SK-N-SH (cell line): Measurements from ENCODE around the gene COL15A1. TPM values are rescaled to one million over a fixed set of nuclear protein-coding genes. Genes with fewer than 3 reads are reported as not detected.

Experiments used
- CTCF ChIA-PET: fragments of 300-600, 350-600 bp; formaldehyde crosslinking; extraction: SDS; loops from one replicate; lab custom pipeline; 2021; lab: Yijun Ruan, JAX
- POLR2A ChIA-PET: fragments of 350-600 bp; sonication (Branson Sonifier 250); formaldehyde crosslinking; extraction: SDS; loops from one replicate; lab custom pipeline; 2020; ENCODE audit warnings: antibody characterized with exemption, inconsistent platforms; lab: Yijun Ruan, JAX
- DNase-seq: peaks from one replicate; pipeline ENCODE4 v3.0.0; 2012
- H2AFZ ChIP-seq: fragments of 200-600 bp; sonication (generic); 2 replicates; pipeline ENCODE4 v1.8.1; 2016; ENCODE audit warnings: antibody characterized with exemption, mild to moderate bottlenecking, low read depth
- H3F3A ChIP-seq: fragments of 200-600 bp; sonication (generic); replicated peaks from 2 replicates; pipeline ENCODE3; 2016; ENCODE audit warnings: antibody characterized with exemption, mild to moderate bottlenecking; ENCODE audit not compliant: insufficient read depth
- H3K27ac ChIP-seq, 2 experiments: fragments of 200-500 bp in 1 of 2; fragments of 200-600 bp in 1 of 2; sonication (Bioruptor generic) in 1 of 2; sonication (generic), shearing (Covaris generic) in 1 of 2; 2 replicates each; pipeline versions ENCODE4 v1.5.1 to v1.6.1; 2014 to 2016; ENCODE audit warnings: low read depth in 2 of 2, inconsistent platforms in 1 of 2, low read length in 1 of 2, mild to moderate bottlenecking in 1 of 2, mixed read lengths in 1 of 2
- H3K27me3 ChIP-seq: fragments of 200-600 bp; sonication (generic), shearing (Covaris generic); 2 replicates; pipeline ENCODE4 v1.6.1; 2016; ENCODE audit warnings: mixed run types; ENCODE audit not compliant: insufficient read depth
- H3K36me3 ChIP-seq, 2 experiments: fragments of 200-500 bp in 1 of 2; fragments of 200-600 bp in 1 of 2; sonication (Bioruptor generic) in 1 of 2; sonication (generic) in 1 of 2; replicated peaks in 1 of 2; 2 replicates each; pipeline versions ENCODE3 to v1.5.1; 2014 to 2016; ENCODE audit warnings: low read length in 1 of 2, mild to moderate bottlenecking in 1 of 2; ENCODE audit not compliant: insufficient read depth in 2 of 2, control insufficient read depth in 1 of 2
- H3K4me1 ChIP-seq, 2 experiments: fragments of 200-500 bp in 1 of 2; fragments of 200-600 bp in 1 of 2; sonication (Bioruptor generic) in 1 of 2; sonication (generic), shearing (Covaris generic) in 1 of 2; 2 replicates each; pipeline versions ENCODE4 v1.5.1 to v1.6.1; 2014 to 2016; ENCODE audit warnings: low read depth in 1 of 2, low read length in 1 of 2, mixed run types in 1 of 2; ENCODE audit not compliant: insufficient read depth in 2 of 2, control insufficient read depth in 1 of 2
- H3K4me2 ChIP-seq: fragments of 200-600 bp; sonication (generic), shearing (Covaris generic); 2 replicates; pipeline ENCODE4 v1.6.1; 2017; ENCODE audit warnings: mixed run types
- H3K4me3 ChIP-seq, 2 experiments: fragments of 200-500 bp in 1 of 2; fragments of 200-600 bp in 1 of 2; sonication (Bioruptor generic) in 1 of 2; sonication (generic), shearing (Covaris generic) in 1 of 2; 2 replicates each; pipeline versions ENCODE4 v1.5.1 to v1.8.1; 2014 to 2016; ENCODE audit warnings: low read depth in 2 of 2, inconsistent platforms in 1 of 2, low read length in 1 of 2, mild to moderate bottlenecking in 1 of 2, mixed read lengths in 1 of 2, moderate library complexity in 1 of 2
- H3K79me2 ChIP-seq: fragments of 200-600 bp; sonication (generic); 2 replicates; pipeline ENCODE4 v1.8.1; 2017; ENCODE audit warnings: mild to moderate bottlenecking; ENCODE audit not compliant: insufficient read depth
- H3K9ac ChIP-seq: fragments of 200-600 bp; sonication (generic); 2 replicates; pipeline ENCODE4 v1.6.1; 2017; ENCODE audit warnings: mixed run types
- H3K9me2 ChIP-seq: fragments of 200-600 bp; sonication (generic); 2 replicates; pipeline ENCODE4 v1.6.1; 2017; ENCODE audit warnings: mixed run types
- H3K9me3 ChIP-seq: fragments of 200-600 bp; sonication (generic); 2 replicates; pipeline ENCODE4 v1.6.1; 2017; ENCODE audit warnings: mixed run types, mild to moderate bottlenecking, moderate library complexity
- H4K20me1 ChIP-seq: fragments of 200-600 bp; sonication (generic); 2 replicates; pipeline ENCODE4 v1.6.1; 2017; ENCODE audit warnings: mild to moderate bottlenecking, mixed run types; ENCODE audit not compliant: insufficient read depth
- CHD2 ChIP-seq: fragments of 150-350 bp; IDR thresholded peaks from 2 replicates; pipeline ENCODE4 v1.6.1; 2018; ENCODE audit warnings: low read length; ENCODE audit not compliant: partially characterized antibody
- CTCF ChIP-seq: fragments of 200-600 bp; sonication (generic); IDR thresholded peaks from 2 replicates; pipeline ENCODE4 v1.6.1; 2017; ENCODE audit warnings: antibody characterized with exemption, mild to moderate bottlenecking, moderate library complexity
- EP300 ChIP-seq, 2 experiments: IDR thresholded peaks; 2 replicates each; pipeline versions ENCODE4 v1.4.0 to v1.6.1; 2012; ENCODE audit warnings: borderline replicate concordance in 1 of 2, low read depth in 1 of 2, low read length in 1 of 2
- EZH2phosphoT487 ChIP-seq: fragments of 200-600 bp; sonication (generic); IDR thresholded peaks from 2 replicates; pipeline ENCODE4 v1.6.1; 2017; ENCODE audit warnings: low read depth, mixed run types, mild to moderate bottlenecking, antibody characterized with exemption, moderate library complexity, borderline replicate concordance
- GATA2 ChIP-seq: sonication (generic); formaldehyde crosslinking; IDR thresholded peaks from 2 replicates; pipeline ENCODE4 v1.5.0; 2020; ENCODE audit warnings: mild to moderate bottlenecking, missing genetic modification reagents
- MEF2A ChIP-seq: IDR thresholded peaks from 2 replicates; pipeline ENCODE4 v1.4.0; 2012; ENCODE audit warnings: low read depth, borderline replicate concordance
- MXI1 ChIP-seq: IDR thresholded peaks from 2 replicates; pipeline ENCODE4 v1.6.1; 2012; ENCODE audit warnings: mild to moderate bottlenecking, low read depth, low read length, improper control_type of control experiment
- PBX3 ChIP-seq: IDR thresholded peaks from 2 replicates; pipeline ENCODE4; 2012
- TAF1 ChIP-seq: IDR thresholded peaks from 2 replicates; pipeline ENCODE4 v1.6.1; 2012; ENCODE audit warnings: low read depth, mild to moderate bottlenecking, low read length, moderate library complexity, borderline replicate concordance
- USF1 ChIP-seq: IDR thresholded peaks from 2 replicates; pipeline ENCODE4 v1.4.0; 2012; ENCODE audit warnings: low read depth, borderline replicate concordance
- USF2 ChIP-seq: fragments of 150-350 bp; IDR thresholded peaks from 2 replicates; pipeline ENCODE4 v1.6.1; 2017; ENCODE audit warnings: antibody characterized with exemption, low read length, low read depth, borderline replicate concordance
- ZBTB33 ChIP-seq: IDR thresholded peaks from 2 replicates; pipeline ENCODE4 v1.4.0; 2012; ENCODE audit warnings: low read depth, borderline replicate concordance
- WGBS: methylation state at CpG from one replicate; pipeline ENCODE4 v1.1.6; 2017; ENCODE audit warnings: low lambda C conversion rate; 5-methylcytosine and 5-hydroxymethylcytosine counted together
- polyA plus RNA-seq, 3 experiments: library from polyadenylated mRNA; depleted of rRNA; stranded (reverse); fragments of >200 nt; gene quantifications; 2 replicates each; pipeline ENCODE4 v1.2.3, GENCODE V29; 2012

COL15A1 gene
- polyA plus RNA-seq, 1 of the 3 experiments (the other 2 are of a cell fraction), result 0.84 TPM

GRCh38 chr9:98973171-98973570, 29.5 kb downstream of the COL15A1 start (continued):
- TF ChIP-seq MEF2A, result no peak
- TF ChIP-seq USF2, result no peak
- no peak for TF ChIP-seq MXI1
- TF ChIP-seq USF1, result no peak
- TF ChIP-seq GATA2, result no peak
- no peak for TF ChIP-seq TAF1
- TF ChIP-seq PBX3, result no peak
- TF ChIP-seq CHD2, result no peak

- H3K27me3 ChIP-seq, result no peaks in the 10 kb centered on the region
- peaks cover 5 to 9% of the 10 kb centered on the region in 2 experiments; a peak in 1 of 4 replicates for H3K4me1 ChIP-seq
- no peaks in the 10 kb centered on the region for H3K36me3 ChIP-seq
- no peak overlapping the region for H3K4me3 ChIP-seq
- H3F3A ChIP-seq, result no peaks in the 10 kb centered on the region
- H2AFZ ChIP-seq, result no peak overlapping the region
- POLR2A ChIA-PET, result no interaction called here
- H3K9ac ChIP-seq, result no peak overlapping the region
- no peaks in the 10 kb centered on the region for H4K20me1 ChIP-seq
- 76% methylated on average over 6 of the region's 6 CpGs for WGBS
- H3K27ac ChIP-seq, result no peak overlapping the region
- no peaks in the 10 kb centered on the region for H3K9me3 ChIP-seq
- no peaks in the 10 kb centered on the region for H3K79me2 ChIP-seq
- no peaks in the 10 kb centered on the region for H3K9me2 ChIP-seq
- H3K4me2 ChIP-seq, result no peak overlapping the region
- TF ChIP-seq EP300 (IDR thresholded peaks at IDR 0.05; ENCODE audit: borderline replicate concordance in 1 of 2, low read depth in 1 of 2, low read length in 1 of 2) (no peak), EZH2phosphoT487 (no peak), CTCF (no peak), ZBTB33 (no peak)
- TF ChIP-seq, all 33 proteins: peak for 0
- CTCF ChIA-PET, result interaction anchor here (1.4 to 7.2 kb wide), 5 partner anchors 13 to 167 kb away, joined by 5 to 57 read pairs (median 7); no protein-coding TSS in a partner anchor
- no peak for DNase-seq
These were observed 29.9 kb downstream of the COL15A1 start for GRCh38 chr9:98973576-98973975.
